Spleen (tissue), 7 donors: ENCODE data around the gene ARHGAP10.

Experiments used
- CTCF ChIP-seq, 11 experiments: fragments of 200-600 bp in 7 of 11; fragments of 450-650 bp in 4 of 11; sonication (generic) in 4 of 11; IDR thresholded peaks in 8 of 11; conservative IDR thresholded peaks in 3 of 11; 1 replicate in 7 of 11; 2 replicates in 4 of 11; pipeline versions ENCODE4 v1.4.0 to v1.8.0; 2016 to 2021; ENCODE audit warnings: antibody characterized with exemption in 11 of 11, inconsistent platforms in 4 of 11, mild to moderate bottlenecking in 1 of 11
- POLR2AphosphoS5 ChIP-seq, 3 donors: sonication (generic); formaldehyde crosslinking; IDR thresholded peaks; one replicate each; pipeline ENCODE4 v1.5.1; 2017; ENCODE audit warnings: antibody characterized with exemption in 3 of 3
- donor health status: DM: no; HTN: no; CAD: no; lungs with moderate emphysema.
- donor health status: DM: no; HTN: no; CAD: no.
- donor health status: DM: no; HTN: no; CAD: no.

- TF ChIP-seq CTCF (IDR thresholded peaks at IDR 0.05 in 8 of 11, conservative IDR thresholded peaks at IDR 0.05 in 3 of 11) (no peak), POLR2AphosphoS5 (IDR thresholded peaks at IDR 0.05) (no peak)
Observed at GRCh38 chr4:148109216-148109615, 377.3 kb downstream of the ARHGAP10 start.
